Suppressor macrophage treated with lipopolysaccharide for 1 hour (primary cell): ENCODE measurements around the gene OS9.

Experiments
- DNase-seq, 3 donors: peaks; one replicate each; pipeline ENCODE4 v3.0.0-alpha.2; 2020 to 2022

Gene OS9

DNA sequence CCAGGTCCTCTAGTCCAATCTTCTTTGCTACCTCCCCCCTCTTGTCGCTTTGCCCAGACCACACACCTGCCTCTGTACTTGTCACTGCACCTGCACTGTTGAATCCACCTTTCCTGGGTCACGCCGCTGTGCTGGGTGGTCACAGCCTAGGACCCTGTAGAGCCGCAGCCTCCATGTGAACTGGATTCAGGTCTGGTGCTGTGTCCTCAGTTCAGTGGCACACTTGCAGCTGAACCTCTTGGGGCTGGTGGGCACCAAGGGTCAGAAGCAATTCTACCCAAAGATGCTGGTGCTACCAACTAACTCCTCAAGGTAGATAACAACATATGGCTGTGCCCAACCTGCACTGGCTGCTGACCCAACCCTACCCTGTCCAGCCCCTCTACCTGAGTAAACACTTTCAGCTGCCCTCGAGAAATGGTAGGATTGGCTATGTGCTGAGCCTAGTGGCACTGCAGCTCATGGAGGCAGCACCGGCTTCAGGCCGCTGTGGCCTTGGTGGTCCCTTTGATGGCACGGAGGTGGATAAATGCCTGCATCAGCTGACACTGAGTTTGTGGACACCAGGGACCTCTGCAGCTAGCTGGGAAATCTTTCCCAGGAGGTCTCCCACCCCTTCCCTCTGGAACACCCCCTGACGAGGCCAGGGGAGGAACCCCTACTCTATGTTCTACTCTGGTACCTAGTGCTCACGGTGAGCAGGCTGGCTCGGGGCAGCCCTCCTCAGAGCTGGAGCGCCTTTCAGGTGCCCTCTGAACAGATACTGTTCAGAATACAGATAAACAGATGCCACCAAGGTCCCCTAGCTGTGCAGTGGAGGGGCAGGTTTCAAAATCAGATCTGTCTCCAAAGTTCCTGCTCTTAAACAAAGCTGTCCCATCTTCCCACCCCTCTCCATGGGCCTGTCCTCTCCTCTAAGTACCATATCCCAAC, 30.3 kb downstream of the OS9 start:
- DNase-seq: no peak

- no peak for DNase-seq
These were observed 31.2 kb downstream of the OS9 start for GRCh38 chr12:57724936-57725740.

GRCh38 chr12:57725851-57726150, 31.9 kb downstream of the OS9 start:
- no peak for DNase-seq

GRCh38 chr12:57726151-57726883, 32.4 kb downstream of the OS9 start:
- DNase-seq: peak; percentile 38 to 41 (median 40)

DNA sequence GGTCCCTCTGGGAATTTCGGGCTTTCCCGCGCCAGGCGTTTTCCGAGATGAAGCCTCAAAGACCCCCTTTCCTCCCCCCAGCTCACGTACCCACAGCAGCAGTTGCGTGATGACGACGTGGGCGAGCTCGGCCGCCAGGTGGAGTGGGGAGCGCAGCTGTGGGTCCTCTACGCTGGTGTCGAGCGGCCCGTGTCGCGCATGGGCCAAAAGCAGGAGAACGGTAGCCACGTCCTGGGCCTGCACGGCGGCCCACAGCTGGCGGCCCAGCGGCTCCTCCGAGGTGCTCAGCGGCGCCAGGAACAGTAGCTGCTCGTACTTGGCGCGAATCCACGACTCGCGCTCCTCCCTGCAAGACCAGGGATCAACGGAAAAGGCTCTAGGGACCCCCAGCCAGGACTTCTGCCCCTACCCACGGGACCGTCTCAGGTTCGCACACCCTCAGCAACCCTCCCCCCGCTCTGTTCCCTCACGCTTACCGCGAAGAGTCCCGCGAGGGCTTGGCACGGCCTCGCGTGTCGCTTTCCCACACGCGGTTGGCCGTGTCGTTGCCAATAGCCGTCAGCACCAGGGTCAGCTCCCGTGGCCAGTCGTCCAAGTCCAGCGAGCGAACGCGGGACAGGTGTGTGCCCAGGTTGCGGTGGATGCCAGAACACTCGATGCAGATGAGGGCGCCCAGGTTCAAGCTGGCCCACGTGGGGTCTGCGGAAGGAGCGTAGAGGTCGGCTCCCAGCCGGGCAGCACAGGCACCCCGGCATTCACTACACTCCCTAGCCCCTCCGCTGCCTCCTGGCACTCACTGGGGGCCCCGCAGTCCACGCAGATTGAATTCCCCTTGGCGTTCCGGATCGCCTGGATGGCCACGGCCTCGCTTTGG, 33.2 kb downstream of the OS9 start:
- no peak for DNase-seq

DNA sequence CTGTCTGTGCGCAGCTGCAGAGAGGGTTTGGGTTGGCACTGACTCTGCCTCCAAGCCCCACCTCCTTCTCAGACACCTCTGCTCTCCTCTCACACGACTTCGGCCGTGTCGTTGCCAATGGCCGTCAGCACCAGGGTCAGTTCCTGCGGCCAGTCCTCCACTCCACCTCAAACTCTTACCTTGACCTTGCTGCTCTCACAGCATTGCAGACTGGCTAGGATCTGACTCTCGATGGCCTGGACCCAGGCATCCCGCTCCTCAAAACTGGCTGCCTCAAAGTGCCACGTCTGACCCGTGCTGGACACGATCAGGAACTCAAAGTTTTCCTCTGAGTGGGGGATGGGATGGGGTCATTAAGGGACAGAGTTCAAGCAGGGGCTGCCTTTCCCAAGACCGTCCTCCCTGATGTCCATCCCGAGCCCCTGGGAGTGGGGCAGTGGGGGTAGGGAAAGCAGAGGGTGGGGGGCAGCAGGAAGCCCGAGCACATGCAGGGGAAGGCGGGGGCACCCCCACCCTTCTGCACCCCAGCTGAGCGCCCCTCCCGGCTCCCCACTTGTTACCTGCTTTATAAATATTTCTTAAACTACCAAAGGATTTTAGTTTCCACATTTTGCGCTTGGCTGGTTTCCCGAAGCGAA, 33.9 kb downstream of the OS9 start:
- DNase-seq: no peak

GRCh38 chr12:57729321-57729844, 35.5 kb downstream of the OS9 start:
- no peak for DNase-seq

GRCh38 chr12:57730336-57731067, 36.6 kb downstream of the OS9 start:
- no peak for DNase-seq

DNA sequence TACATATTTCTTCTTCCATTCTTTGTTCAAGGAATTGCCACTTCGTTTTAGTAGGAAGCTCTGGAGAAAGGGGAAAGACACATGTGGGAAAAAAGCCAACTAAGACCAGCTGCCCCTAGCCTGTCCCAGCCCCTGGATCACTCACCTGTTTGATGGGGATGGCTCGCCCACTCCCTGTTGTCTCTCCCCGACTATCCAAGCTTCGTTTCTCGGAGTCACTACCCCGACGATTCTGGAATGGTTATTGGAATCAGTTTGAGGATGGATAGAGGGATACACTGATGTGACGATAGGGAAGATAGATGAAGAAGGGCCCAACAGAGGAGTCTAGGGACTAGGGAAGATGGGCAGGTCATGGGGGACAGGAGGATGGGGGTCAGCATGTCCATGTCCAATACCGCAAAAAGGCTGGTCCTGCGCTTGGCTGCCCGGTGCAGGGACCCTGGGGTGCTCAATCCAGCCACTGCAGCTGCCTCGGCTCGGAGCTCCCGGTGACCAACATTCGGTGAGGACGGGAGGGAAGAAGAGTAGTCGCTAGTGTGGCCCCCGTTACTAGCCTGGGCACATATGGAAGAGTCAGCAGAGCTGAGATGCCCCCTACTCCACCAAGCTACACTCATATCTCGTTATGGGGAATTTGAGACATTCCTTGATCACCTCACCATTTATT, 37.6 kb downstream of the OS9 start:
- no peak for DNase-seq

DNA sequence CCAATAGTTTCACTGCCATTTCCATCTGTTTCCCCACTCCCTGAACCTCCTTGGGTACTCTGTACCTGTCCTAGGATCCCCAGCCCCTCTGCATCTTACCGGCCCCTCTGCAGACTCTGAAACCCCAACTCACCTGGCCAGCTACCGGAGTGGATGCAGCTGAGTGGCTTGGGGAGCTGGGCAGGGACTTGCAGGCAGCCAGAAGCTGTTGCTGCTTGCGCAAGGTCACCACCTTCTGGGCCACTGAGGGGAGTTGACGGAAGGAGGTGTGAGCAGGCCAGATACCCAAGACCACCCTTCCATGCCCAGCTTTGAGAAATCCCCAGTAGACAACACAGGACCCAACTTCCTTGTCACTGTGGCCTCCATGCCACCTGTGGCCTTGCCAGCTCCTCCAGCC, 38.3 kb downstream of the OS9 start:
- no peak for DNase-seq

- no peak for DNase-seq
These were observed 39.0 kb downstream of the OS9 start for GRCh38 chr12:57732726-57733593.

- no peak for DNase-seq
These were observed 40.0 kb downstream of the OS9 start for GRCh38 chr12:57733928-57734327.

GRCh38 chr12:57734591-57734990, 40.7 kb downstream of the OS9 start:
- DNase-seq: no peak

DNA sequence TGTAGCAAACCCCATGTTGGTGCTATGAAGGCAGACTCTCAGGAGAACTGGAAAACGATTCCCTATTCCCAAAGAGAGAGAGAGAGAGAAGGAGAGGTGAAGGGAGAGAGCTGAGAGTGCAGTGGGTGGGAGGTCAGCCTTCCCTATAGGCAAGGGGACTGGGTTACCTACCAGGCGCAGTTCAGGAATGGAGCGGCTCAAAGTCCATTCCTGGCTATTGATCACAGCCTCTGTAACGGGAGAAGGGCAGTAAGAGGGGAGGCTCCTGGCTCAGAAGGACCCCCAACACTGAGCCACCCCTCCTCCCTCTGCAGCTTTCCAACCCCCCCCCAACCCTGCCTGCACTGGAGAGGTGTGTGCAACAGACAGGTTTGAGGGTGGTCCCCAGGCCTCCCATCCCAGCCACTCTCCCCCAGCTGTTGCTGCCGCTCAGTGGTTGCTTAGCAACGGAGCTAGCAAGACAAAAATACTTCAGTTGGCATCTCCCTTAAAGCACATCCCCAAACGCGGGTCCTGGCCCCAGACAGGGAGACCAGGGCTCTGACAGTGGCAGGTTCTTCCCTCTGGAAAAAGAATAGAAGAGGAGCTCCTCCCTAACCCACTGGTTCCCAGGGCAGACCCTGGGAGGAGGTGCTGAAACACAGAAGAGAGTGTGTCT, 41.4 kb downstream of the OS9 start:
- DNase-seq: no peak

DNA sequence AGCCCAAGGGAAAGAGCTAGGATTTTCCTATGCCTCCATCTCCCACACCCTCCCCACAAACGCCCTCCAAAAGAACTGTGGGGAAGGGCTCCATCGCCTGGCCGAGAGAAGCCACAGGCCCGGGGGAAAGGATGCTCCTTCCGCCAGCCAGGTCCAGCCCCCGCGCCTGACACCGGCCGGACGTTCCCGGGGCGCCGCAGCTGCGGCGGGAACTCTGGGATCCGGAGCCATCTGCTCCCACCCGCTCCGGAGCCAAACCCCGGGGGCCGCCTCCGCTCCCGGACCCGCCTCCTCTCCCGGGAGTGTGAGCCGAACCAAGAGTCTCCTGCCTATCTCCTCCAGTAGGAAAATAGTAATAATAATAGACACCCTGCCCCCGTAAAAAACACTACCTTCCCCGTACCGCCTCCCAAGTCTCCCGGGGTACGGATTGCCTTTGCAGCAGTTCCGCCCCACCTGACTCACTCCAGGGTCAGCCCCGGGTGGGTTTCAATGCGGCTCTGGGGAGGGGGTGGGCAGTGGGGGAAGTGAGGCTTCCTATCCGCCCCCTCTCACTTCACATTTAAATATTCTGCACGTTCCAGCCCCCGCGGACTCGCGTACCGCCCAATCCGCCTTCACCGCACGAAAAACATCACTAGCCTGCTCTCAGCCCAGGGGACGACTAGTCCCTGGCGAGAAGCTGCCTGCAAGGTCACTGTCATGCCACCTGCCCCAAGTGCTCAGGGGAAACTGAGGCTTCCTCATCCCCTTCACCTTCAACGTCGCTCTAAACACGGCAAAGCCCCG, 42.2 kb downstream of the OS9 start:
- DNase-seq: no peak

DNA sequence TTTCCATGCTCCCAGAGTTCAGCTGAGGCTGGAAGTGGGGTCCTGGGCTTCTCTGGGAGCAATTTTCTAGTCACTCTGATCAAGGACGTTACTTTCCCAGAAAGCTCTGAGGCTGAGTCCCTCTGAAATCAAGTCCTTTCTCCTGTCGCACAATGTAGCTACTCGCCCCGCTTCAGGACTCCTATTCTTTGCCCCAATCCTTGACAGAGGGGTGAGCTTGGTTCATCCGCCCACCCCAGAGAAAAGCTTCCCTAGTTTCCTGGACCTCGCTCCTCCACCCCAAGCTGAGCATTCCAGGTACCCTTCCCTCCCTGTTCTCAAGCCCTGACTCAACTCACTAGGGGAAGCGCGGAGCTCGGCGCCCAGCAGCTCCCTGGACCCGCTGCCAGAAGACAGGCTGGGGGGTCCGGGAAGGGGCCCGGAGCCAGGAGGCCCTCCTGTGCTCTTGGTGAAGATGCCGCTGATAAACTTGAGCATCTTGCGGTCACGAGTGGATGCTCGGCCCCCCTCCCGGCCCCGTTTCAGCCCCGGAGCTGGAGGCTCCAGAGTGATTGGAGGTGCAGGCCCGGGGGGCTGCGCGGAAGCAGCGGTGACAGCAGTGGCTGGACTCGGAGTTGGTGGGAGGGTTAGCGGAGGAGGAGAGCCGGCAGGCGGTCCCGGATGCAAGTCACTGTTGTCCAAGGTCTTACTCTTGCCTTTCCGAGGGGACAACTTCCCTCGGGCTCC, 43.0 kb downstream of the OS9 start:
- DNase-seq: no peak
